Colonic mucosa (tissue), 4 donors: ENCODE measurements around the gene PRMT7. TPM values are rescaled to one million over a fixed set of nuclear protein-coding genes. Genes with fewer than 3 reads are reported as not detected.
A peak's percentile ranks its signal among the peaks of the same experiment; 100 is the strongest.

ENCODE experiments used
- DNase-seq: peaks from one replicate; pipeline ENCODE4 v3.0.0-alpha.2; 2020
- H3K27ac ChIP-seq: fragments of 200-600 bp; one replicate; pipeline ENCODE4 v1.8.0; 2021
- H3K27me3 ChIP-seq: fragments of 200-600 bp; one replicate; pipeline ENCODE4 v1.8.0; 2021
- H3K36me3 ChIP-seq: fragments of 200-600 bp; one replicate; pipeline ENCODE4 v1.8.0; 2021
- H3K4me1 ChIP-seq: fragments of 200-600 bp; one replicate; pipeline ENCODE4 v1.8.0; 2021; ENCODE audit warnings: mild to moderate bottlenecking
- H3K4me3 ChIP-seq: fragments of 200-600 bp; one replicate; pipeline ENCODE4 v1.8.0; 2021
- H3K9ac ChIP-seq, 2 donors: one replicate each; pipeline ENCODE4 v1.7.0; 2013; ENCODE audit warnings: control low read depth in 2 of 2, low read depth in 2 of 2, low read length in 2 of 2
- H3K9me3 ChIP-seq: fragments of 200-600 bp; one replicate; pipeline ENCODE4 v1.8.0; 2021
- intact Hi-C: fragments of 100-400 bp; cut with DNase I; formaldehyde crosslinking; loops from one replicate; pipeline ENCODE4 v1.14.1; 2022
- total RNA-seq, 2 donors: library from RNA; stranded (reverse); fragmentation: NEBNext Ultra II Directional in 1 of 2; extraction: Animal tissue kit (Norgen Biotek cat#: 25700) in 1 of 2; gene quantifications; one replicate each; pipeline ENCODE4 v1.2.1, GENCODE V29; 2021
- TF ChIP-seq, protein P1 (sequence below): fragments of 200-600 bp; IDR thresholded peaks from one replicate; pipeline ENCODE4 v1.8.0; 2022; ENCODE audit warnings: antibody characterized with exemption, mild to moderate bottlenecking
- donor health status: healthy.
- donor health status: DM: no; HTN: no; CAD: no.
- donor health status: DM: no; HTN: no; CAD: no.

Gene PRMT7
- total RNA-seq, 2 donors from 2014 or later, result 18.0 to 45.4 TPM

DNA sequence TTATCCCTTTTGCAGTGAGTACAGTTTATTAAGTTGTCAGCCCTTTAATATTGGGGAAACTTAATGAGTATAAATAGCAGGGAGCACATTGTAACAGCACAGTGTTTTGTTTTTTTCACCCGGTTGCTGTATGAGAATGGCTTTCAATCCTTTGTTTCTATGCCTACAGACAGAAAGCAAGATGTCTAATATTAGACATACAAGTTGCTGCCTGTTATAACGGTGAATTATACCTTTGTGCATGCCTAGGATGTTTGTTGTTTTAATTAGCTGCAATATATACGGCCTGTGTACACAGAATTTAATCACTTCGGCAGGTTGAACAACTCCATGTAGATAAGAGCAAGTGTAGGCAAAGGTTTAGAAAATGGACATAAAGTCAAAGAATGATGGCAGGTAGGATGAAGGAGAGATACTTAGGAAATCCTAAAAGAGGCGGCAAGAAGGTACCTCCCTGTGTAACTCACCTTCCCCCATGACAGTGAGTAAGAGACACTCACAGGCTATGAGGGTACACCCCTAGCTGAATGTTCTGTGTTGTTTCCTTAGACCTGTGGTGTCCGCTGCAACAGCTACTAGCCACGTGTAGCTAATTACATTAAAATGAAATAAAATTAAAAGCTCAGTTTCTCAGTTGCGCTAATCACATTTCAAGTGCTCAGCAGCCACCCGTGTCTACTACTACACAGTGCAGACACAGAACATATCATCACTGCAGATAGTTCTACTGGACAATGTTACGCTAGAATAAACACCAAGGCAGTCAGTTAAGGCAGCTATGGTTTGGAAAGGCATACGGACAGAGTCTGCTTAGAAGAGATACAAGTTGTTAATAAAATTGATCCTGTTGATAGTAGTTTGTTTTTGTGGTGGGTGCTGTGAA is 11.0 kb upstream of the PRMT7 start:
- Histone ChIP-seq H3K36me3 (peaks cover 15% of the 10 kb centered on the region), H3K9ac (no peak overlapping the region), H3K4me3 (no peak overlapping the region), H3K4me1 (no peaks in the 10 kb centered on the region), H3K27me3 (no peaks in the 10 kb centered on the region), H3K27ac (no peak overlapping the region), H3K9me3 (no peaks in the 10 kb centered on the region)
- intact Hi-C loops, result no loop called here
- TF ChIP-seq, protein P1, sequence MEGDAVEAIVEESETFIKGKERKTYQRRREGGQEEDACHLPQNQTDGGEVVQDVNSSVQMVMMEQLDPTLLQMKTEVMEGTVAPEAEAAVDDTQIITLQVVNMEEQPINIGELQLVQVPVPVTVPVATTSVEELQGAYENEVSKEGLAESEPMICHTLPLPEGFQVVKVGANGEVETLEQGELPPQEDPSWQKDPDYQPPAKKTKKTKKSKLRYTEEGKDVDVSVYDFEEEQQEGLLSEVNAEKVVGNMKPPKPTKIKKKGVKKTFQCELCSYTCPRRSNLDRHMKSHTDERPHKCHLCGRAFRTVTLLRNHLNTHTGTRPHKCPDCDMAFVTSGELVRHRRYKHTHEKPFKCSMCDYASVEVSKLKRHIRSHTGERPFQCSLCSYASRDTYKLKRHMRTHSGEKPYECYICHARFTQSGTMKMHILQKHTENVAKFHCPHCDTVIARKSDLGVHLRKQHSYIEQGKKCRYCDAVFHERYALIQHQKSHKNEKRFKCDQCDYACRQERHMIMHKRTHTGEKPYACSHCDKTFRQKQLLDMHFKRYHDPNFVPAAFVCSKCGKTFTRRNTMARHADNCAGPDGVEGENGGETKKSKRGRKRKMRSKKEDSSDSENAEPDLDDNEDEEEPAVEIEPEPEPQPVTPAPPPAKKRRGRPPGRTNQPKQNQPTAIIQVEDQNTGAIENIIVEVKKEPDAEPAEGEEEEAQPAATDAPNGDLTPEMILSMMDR, result no peak
- DNase-seq, result no peak

DNA sequence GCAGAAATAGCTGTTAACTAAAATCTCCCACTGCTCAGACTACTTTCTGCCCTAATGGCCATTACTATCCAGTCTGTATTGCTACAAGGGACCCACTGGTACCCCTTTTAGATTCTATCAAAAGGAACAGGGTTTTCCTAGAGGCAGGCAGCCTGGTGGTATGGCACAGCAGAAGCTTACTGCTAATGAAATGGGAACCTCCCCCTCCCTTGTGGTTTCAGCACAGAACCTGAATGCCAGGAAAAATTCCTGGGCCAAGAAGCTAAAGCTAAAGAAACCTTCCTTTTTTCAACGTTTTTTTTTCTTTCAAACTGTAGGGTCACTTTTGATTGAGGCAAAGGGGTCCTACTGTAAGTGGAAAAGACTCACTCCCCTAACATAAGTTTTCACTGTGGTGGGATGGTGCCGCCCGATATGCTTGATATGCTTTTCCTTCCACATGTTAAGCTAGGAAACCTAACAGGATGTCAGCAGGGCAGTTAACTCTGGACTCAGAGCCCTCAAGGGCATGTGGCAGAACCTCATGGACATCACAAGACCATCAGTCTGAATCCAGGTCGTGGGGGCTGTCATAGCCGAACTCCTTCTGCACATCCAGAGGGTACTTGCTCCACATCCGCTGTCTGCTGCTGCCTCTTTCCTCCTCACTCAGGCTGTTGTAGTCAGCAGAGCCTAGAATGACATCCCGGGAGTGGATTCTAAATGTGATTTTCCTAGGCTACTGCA is 9.9 kb upstream of the PRMT7 start:
- TF ChIP-seq, protein P1, result no peak
- Histone ChIP-seq H3K27ac (no peak overlapping the region), H3K9ac (no peak overlapping the region)

DNA sequence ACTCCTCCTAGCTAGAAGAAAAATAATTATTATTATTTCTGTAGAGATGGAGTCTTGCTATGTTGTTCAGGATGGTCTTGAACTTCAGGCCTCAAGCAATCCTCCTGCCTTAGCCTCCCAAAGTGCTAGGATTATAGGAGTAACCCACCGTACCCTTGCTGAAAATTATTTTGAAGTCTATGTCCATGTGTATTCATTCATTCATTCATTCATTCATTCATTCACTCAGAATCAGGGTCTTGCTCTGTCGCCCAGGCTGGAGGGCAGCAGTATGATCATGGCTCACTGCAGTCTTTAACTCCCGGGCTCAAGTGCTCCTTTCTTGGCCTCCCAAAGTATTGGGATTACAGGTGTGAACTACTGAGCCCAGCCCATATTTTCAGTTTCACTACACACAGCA is 4.2 kb upstream of the PRMT7 start:
- intact Hi-C loops, result no loop called here
- Histone ChIP-seq H3K4me1 (peaks cover 13% of the 10 kb centered on the region), H3K4me3 (no peak overlapping the region), H3K27ac (no peak overlapping the region), H3K36me3 (peaks cover 5% of the 10 kb centered on the region), H3K9me3 (no peaks in the 10 kb centered on the region), H3K9ac (no peak overlapping the region), H3K27me3 (no peaks in the 10 kb centered on the region)
- TF ChIP-seq, protein P1, result no peak
- no peak for DNase-seq

More for the DNA sequence above, 9.9 kb upstream of the PRMT7 start:
- Histone ChIP-seq H3K4me1 (no peaks in the 10 kb centered on the region), H3K4me3 (no peak overlapping the region), H3K9me3 (no peaks in the 10 kb centered on the region), H3K36me3 (peaks cover 15% of the 10 kb centered on the region), H3K27me3 (no peaks in the 10 kb centered on the region)
- no peak for DNase-seq
- intact Hi-C loops, result no loop called here

DNA sequence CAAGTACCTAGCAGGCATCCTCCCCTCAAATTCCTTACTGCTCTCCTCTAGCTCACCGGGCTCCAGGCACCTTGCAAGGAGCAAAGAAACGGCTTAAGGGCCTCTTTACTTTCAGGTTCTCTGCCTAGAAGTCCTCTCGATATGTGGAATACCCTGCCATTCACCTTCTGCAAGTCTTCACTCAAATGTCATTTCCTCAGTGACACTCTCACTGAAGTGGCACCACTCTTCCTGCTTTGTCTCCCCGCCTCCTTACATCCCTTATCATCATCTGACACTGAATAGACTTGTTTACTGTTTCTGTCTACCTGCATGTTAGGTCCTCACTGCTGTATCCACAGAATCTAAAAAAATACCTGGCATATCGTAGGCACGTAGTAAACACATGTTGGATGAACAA is 1.0 kb upstream of the PRMT7 start:
- TF ChIP-seq, protein P1, result no peak
- no peaks in the 10 kb centered on the region for H3K27me3 ChIP-seq
- H3K27ac ChIP-seq, result peak overlapping the region; percentile 82
- H3K4me3 ChIP-seq, result peak overlapping the region; percentile 89
- H3K4me1 ChIP-seq, result peaks cover 16% of the 10 kb centered on the region
- peaks cover 5% of the 10 kb centered on the region for H3K36me3 ChIP-seq
- intact Hi-C loops, result loop anchor here (5.0 kb wide), 1 partner anchor 47 kb away; the partner anchor contains the start of gene SLC7A6
- no peaks in the 10 kb centered on the region for H3K9me3 ChIP-seq
- DNase-seq, result no peak
- H3K9ac ChIP-seq, result peak overlapping the region; percentile 77 to 87

DNA sequence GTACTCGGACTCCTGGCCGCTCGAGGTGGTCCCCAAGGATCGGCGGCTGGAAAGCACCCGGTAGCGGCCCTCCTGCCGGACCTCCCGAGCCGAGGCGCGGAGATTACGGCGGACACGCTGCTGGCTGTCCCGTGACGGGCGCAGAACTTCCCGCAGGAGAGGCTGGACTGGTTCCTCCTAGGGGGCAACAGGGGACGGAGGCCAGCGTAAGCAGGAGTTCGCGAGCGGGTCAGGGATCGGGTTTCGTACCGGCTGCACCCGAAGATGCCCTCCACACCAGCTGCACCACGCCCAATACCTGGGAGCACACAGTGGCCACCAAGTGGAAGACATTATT is 414 bp upstream of the PRMT7 start:
- peak; percentile 20 for DNase-seq
- TF ChIP-seq, protein P1, result no peak
- intact Hi-C loops, result loop anchor here (5.0 kb wide), 1 partner anchor 48 kb away; the partner anchor contains the start of gene SLC7A6
- peaks cover 16% of the 10 kb centered on the region for H3K4me1 ChIP-seq
- H3K27me3 ChIP-seq, result no peaks in the 10 kb centered on the region
- H3K4me3 ChIP-seq, result peak overlapping the region; percentile 89
- peak overlapping the region; percentile 82 for H3K27ac ChIP-seq
- peak overlapping the region; percentile 77 to 87 for H3K9ac ChIP-seq
- no peaks in the 10 kb centered on the region for H3K9me3 ChIP-seq
- peaks cover 5% of the 10 kb centered on the region for H3K36me3 ChIP-seq
